ENCODE measurements around the gene FST. TPM values are rescaled to one million over a fixed set of nuclear protein-coding genes. Genes with fewer than 3 reads are reported as not detected.

The FST gene
- total and polyA plus RNA-seq, 2 of the 13 experiments (the other 11 are each of a cell fraction or from before 2014, with no cell fraction given), result 38.6 to 136 TPM

DNA sequence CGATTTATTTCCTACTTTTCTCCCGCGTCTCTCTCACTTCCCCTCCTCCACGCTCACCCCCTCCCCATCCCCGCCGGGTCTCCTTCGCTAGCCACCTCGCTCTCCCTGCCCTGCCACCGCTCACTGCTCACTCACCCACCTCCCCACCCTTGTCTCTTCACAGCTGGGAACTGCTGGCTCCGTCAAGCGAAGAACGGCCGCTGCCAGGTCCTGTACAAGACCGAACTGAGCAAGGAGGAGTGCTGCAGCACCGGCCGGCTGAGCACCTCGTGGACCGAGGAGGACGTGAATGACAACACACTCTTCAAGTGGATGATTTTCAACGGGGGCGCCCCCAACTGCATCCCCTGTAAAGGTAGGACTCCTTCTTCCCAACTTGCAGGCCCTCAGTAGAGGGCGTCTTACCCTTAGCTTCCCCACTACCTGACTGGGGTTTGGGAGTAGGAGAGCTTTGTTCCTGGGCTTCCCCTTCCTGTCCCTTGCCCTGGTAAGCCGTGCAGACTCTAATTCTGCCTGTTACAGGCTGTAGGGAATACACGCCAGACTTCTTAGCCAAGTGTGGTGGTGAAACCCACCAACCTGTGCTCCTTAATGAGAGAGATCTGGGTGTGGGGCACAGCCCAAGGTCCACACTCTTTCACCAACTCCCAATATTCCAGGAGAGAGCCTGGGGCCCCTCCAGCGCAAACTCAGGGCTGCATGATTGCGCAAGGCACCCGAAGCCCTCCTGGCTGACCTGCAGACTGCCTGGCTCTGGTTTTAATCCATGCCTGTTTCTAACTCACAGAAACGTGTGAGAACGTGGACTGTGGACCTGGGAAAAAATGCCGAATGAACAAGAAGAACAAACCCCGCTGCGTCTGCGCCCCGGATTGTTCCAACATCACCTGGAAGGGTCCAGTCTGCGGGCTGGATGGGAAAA, 2.5 kb downstream of the FST start (continued):
- TF ChIP-seq ZMAT5 (CRISPR knock-in tag; IDR thresholded peaks at IDR 0.05; ENCODE audit: borderline replicate concordance, low read depth) (no peak), ZBTB2 (CRISPR knock-in tag; IDR thresholded peaks at IDR 0.05; ENCODE audit: low read depth) (no peak), HES4 (CRISPR knock-in tag; IDR thresholded peaks at IDR 0.05; ENCODE audit: borderline replicate concordance) (no peak; the same call in 1 of the 2 replicates), MAFG (CRISPR knock-in tag; IDR thresholded peaks at IDR 0.05) (no peak), DMTF1 (CRISPR knock-in tag; IDR thresholded peaks at IDR 0.05) (no peak), ZNF883 (CRISPR knock-in tag; IDR thresholded peaks at IDR 0.05; ENCODE audit: not compliant biosample characterization) (no peak), NKX3-1 (CRISPR knock-in tag; IDR thresholded peaks at IDR 0.05) (no peak), ISX (CRISPR knock-in tag; conservative IDR thresholded peaks at IDR 0.05) (no peak), ZNF34 (CRISPR knock-in tag; IDR thresholded peaks at IDR 0.05; ENCODE audit: borderline replicate concordance) (no peak), ZSCAN9 (CRISPR knock-in tag; IDR thresholded peaks at IDR 0.05; ENCODE audit: borderline replicate concordance) (peak; percentile 86; the same call in 1 of the 2 replicates), STAT5B (CRISPR knock-in tag; IDR thresholded peaks at IDR 0.05) (no peak), ONECUT2 (CRISPR knock-in tag; IDR thresholded peaks at IDR 0.05) (no peak)
- TF ChIP-seq, protein P1, sequence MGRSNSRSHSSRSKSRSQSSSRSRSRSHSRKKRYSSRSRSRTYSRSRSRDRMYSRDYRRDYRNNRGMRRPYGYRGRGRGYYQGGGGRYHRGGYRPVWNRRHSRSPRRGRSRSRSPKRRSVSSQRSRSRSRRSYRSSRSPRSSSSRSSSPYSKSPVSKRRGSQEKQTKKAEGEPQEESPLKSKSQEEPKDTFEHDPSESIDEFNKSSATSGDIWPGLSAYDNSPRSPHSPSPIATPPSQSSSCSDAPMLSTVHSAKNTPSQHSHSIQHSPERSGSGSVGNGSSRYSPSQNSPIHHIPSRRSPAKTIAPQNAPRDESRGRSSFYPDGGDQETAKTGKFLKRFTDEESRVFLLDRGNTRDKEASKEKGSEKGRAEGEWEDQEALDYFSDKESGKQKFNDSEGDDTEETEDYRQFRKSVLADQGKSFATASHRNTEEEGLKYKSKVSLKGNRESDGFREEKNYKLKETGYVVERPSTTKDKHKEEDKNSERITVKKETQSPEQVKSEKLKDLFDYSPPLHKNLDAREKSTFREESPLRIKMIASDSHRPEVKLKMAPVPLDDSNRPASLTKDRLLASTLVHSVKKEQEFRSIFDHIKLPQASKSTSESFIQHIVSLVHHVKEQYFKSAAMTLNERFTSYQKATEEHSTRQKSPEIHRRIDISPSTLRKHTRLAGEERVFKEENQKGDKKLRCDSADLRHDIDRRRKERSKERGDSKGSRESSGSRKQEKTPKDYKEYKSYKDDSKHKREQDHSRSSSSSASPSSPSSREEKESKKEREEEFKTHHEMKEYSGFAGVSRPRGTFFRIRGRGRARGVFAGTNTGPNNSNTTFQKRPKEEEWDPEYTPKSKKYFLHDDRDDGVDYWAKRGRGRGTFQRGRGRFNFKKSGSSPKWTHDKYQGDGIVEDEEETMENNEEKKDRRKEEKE (IDR thresholded peaks at IDR 0.05), result no peak
- TF ChIP-seq, protein P2, sequence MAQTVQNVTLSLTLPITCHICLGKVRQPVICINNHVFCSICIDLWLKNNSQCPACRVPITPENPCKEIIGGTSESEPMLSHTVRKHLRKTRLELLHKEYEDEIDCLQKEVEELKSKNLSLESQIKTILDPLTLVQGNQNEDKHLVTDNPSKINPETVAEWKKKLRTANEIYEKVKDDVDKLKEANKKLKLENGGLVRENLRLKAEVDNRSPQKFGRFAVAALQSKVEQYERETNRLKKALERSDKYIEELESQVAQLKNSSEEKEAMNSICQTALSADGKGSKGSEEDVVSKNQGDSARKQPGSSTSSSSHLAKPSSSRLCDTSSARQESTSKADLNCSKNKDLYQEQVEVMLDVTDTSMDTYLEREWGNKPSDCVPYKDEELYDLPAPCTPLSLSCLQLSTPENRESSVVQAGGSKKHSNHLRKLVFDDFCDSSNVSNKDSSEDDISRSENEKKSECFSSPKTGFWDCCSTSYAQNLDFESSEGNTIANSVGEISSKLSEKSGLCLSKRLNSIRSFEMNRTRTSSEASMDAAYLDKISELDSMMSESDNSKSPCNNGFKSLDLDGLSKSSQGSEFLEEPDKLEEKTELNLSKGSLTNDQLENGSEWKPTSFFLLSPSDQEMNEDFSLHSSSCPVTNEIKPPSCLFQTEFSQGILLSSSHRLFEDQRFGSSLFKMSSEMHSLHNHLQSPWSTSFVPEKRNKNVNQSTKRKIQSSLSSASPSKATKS (CRISPR knock-in tag; IDR thresholded peaks at IDR 0.05), result no peak

Measured in HepG2 (cell line).